GM21723 (cell line): ENCODE results near the gene A1BG.

Experiments used
- ATAC-seq: cut with Tn5 transposase; IDR thresholded peaks from one replicate; pipeline ENCODE4 v1.9.1; 2021; ENCODE audit warnings: mild to moderate bottlenecking, moderate library complexity; ENCODE audit not compliant: unreplicated experiment

A1BG gene

DNA sequence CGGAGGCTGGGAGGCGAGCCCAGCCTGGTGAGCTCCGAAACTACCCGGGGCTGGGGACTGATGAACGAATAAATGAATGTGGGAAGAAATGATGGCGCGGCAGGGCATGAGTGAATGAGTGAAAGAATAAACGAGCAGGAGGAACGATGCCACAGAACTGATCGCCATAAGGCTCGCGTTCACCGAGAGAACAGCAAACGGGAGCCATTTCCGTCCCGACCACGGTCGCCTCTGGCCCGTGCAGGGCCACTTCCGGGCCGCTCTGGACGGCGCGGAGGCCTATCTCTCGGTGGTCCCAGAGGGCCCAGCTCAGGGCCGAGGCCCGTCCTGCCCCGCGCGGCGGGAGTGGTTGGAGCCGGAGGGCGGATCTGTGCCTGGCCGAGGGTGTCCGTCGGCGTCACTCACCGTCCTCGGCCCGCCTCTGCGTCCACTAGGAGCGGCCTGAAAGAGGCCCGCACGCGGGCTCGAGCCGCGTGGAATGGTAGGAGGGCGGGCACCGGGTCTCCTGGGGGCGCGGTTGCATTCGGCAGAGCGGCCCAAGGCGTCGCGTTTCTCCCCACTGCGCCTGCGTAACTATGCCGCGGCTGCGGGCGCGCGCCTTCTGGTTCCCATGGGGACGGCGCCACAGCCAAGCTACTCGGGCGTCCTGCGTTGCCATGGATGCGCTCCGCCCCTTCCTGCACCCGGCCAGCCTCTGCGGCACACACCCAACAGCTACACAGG lies 9.1 kb upstream of the A1BG start, which contains the start of gene ZNF497:
ZNF497 (minus strand) TSS at position 480 of the 723 bp plus-strand sequence. CDS start 5,116 bp downstream, outside the sequence.
- peak; percentile 85 for ATAC-seq

DNA sequence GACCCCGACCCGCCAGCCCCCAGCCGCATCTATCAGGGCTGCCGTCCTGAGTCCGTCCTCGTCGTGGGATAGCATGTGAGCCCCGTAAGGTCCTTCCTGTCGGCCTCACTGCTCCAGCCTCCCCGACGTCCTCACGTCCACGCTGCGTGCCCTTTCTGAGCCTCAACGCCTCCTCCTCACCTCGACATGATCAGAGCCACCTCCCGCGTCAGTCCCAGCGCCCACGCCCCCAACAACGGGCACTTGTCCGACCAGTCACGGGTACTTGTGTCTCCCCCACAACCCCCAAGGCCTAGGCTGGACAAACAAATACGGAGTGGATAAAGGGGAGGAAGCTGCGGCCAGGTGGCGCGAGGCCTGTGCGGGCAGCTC lies 8.6 kb upstream of the A1BG start:
- peak; percentile 31 for ATAC-seq

DNA sequence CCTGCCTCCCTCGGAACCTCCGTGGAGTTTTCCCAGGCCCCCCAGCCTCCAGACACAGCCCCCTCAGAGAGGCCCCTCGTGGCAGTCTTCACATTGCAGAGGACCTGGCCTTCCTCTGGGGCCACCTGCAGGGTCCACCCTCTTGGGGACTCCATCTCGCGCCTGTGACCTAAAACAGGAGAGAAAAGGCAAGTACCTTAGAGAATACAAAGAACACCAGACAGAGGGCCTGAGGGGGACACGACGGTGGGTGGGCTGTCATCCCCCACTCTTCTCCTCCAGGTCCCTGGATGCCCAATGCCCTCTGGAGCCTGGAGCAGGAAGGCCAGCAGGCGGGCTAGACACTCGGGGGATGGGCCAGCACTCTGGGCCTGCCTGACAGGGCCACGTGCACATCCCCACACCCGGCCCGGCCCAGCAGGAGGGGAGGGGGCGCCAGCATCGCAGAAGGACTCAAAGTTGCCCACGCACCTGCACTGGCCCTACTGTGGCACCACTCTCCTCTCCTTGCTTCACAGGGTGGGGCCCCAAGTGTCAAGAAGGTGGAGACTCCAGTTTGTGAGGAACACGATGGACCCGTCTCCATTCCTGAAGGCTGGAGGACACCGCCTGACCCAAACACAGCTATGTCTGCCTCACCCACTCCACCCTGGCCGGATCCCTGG lies 4.3 kb upstream of the A1BG start:
- ATAC-seq, result no peak

DNA sequence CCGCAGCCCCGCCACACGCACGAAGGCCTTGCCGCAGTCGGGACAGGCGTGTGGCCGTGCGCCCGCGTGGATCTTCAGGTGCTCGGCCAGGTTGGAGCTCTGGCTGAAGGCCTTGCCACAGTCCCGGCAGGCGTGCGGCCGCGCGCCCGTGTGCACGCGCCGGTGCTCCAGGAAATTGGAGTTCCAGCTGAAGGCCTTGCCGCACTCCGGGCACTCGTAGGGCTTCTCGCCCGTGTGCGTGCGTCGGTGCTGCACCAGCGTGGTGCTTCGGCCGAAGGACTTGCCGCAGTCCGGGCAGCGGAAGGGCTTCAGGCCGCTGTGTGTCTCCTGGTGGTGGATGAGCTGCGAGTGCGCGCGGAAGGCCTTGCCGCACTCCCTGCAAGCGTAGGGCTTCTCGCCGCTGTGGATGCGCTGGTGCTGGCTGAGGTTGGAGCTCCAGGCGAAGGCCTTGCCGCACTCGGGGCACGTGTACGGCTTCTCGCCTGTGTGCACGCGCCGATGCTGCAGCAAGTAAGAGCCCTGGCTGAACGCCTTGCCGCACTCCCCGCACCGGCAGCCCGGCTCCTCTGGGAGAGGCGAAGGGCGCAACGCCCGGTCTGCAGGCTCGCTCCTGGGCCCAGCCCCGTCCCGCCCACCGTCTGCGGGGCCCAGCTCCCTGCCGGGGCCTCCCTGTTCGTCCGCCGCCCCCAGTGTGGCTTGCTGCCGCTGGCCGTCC lies 3.6 kb upstream of the A1BG start:
- no peak for ATAC-seq

DNA sequence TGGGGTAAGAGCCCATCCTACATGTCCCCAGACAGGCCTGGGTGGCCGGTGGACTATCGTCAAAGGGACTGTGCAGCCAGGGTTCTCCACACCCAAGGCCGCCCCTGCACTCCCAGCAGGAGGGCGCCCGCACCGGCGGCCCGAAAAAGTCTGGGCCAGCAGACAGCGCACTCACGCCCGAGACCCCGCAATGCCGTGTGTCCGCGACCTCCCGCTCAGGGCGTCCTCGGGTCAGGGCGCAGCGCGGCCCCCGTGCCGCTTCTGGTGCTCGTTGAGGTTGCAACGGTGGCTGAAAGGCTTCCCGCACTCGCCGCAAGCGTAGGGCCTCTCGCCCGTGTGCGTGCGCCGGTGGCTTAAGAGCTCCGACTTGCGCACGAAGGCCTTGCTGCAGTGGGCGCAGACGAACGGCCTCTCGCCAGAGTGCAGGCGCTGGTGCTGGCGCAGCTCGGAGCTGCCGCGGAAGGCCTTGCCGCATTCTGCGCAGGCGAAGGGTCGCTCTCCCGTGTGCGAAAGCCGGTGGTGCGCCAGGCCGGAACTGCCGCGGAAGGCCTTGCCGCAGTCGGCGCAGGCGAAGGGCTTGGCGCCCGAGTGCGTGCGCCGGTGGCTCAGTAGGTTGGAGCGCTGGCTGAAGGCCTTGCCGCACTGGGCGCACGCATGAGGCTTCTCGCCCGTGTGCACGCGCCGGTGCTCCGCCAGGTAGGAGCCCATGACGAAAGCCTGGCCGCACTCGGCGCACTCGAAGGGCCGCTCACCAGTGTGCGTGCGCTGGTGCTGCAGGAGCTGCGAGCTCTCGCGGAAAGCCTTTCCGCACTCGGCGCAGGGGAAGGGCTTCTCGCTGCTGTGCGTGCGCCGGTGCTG lies 2.8 kb upstream of the A1BG start:
- no peak for ATAC-seq

DNA sequence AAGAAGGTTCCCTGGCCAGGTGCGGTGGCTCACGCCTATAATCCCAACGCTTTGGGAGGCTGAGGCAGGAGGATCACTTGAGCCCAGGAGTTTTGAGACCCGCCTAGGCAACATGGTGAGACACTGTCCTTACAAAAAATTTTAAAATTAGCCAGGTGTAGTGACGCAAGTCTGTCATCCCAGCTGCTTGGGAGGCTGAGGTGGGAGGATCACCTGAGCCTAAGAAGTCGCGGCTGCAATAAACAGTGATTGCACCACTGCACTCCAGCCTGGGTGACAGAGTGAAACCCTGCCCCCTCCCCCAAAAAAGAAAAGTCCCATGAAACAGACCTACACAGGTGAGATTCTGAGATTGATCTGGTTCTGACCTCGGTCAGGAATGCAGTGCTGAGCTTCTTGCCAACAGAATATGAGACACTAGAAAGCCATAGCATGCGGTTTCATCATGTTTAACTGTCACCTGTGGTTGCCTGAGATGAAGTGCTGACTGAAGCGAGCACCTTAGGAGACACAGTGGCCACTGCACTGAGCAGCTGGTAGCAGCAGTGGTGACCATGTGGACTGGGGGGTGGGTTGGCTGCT lies 2.0 kb upstream of the A1BG start:
- ATAC-seq, result no peak

DNA sequence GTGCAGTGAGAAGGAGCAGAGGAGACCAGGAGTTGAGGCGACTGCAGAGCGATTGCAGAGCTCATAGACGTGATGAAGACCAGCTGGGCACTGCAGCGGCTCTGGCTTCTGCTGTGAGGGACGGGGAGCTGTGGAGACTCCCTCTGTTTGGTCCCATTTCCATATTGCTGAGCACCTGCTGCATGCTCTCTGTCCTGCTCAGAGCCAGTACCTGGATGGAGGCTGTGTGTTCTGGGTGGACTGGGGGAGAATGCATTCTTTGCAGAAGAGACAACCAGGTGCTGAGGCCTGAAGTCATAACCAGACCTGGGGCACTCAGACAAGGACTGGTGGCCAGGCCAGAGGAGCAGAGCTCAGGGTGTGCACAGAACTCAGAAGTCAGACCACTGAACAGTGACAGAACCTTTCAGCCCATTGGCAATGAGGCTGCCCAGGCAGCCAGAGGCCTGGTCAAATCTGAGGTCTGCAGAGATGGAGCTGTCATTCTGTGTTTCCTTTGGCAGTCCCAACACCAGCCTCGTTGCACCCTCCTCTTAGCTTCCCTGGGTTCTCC lies 1.3 kb upstream of the A1BG start:
- no peak for ATAC-seq

DNA sequence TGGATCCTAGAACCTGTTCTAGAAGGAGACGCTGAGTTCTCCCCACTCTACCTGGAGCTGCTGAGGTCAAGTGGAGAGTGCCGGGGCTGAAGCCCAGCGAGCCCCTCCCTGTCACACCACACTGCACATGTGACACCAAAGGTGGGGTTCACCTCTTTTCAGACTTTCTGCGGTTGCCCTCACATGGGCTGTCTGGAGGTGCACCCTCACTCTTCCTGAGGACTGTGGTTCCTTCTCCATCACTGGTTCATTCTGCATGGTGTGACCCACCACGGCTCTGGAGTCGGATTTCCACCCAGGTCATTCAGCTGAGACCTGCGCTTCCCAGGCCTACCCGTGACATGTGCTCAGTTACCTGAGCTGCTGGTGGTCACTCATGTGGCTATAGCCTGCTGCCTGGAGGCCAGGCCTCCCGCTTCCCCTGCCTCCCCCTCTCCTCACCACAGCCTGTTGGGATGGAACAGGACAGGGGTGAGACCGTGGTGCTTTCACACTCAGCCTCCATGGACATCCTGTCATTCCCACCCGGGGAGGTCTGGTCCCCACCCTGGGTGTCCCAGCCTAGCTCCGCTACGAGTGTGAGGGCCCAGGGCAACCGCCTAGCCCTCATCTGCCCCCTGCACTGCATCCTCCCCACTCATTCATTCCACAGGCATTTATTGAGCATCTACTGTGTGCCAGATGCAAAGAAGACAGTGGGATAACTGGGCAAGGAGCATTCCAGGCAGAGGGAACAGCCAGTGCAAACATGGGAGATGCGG lies 605 bp upstream of the A1BG start:
- no peak for ATAC-seq

DNA sequence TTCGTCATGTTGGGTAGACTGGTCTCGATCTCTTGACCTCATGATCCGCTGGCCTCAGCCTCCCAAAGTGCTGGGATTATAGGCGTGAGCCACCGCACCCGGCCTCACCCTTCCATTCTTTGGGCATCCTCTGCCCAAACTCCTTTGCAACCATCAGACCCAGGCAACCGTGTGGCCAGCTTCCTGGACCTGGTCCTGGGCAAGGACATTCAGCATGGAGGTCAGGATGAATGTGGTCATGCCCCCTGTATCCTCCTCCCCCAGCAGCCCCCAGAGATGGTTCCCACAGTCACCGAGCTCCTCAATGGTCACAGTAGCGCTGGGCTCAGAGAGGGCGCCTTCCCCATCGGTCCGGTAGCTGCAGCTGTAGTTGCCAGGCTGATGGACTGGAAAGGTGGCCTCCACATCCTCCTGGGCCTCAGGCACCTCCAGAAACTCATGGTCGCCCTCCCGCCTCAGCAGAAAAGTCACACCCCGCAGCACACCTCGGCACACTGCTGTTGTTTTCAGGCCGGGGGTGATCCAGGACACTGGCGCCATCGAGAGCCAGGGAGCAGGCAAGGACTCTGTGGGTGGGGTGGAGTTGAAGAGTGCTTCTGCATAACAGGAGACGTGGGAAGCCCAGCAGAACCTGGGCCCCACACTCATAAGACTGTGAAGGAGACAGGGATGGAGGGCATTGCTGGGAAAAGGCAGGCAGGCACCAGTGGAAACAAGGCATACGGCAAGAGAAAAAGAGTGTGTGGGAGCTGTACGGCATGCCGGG lies 1.1 kb downstream of the A1BG start:
- no peak for ATAC-seq

DNA sequence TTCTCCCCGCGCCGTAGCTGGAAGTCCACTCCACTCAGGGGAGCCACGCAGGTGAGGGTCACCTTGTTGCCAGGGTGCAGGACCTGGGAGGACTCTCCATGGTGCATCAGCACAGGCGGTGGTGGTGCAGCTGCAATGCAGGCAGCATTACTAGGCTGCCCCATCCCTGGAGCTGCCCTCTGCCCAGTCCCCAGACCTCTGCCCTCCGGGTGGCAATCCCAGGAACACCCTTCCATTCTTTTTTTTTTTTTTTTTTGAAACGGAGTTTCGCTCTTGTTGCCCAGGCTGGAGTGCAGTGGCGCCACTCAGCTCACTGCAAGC lies 1.8 kb downstream of the A1BG start:
- no peak for ATAC-seq

DNA sequence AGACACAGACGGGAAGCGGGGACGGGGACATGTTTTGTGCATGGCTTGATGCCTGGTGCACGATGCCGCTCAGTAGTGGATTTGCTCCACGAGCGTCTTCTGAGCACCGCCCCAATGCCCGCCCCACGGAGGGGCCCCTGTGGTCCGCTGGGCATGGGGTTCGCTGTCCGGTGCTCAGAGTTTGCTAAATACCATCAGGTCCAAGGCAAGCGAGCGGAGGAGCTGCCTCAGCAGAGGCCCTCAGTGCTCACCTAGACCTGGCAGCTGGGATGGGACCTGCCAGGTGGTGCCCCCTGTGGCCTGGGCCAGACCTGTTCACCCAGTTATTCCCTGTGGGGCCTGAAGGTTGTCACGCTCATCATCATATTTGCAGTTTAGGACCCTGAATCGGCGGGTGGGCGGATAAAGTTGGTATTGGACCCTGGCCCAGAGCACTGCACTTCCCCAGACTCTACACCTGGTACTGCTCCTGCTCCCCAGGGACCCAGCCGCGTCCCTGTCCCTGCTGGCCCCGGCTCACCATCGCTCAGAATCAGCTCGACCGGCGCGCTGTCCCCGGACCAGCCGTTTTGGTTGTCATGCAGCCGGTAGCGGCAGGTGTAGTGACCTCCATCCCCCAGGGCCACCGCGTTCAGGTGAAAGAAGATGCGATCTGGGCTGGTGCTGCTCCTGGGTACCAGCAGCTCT lies 2.3 kb downstream of the A1BG start:
- no peak for ATAC-seq

DNA sequence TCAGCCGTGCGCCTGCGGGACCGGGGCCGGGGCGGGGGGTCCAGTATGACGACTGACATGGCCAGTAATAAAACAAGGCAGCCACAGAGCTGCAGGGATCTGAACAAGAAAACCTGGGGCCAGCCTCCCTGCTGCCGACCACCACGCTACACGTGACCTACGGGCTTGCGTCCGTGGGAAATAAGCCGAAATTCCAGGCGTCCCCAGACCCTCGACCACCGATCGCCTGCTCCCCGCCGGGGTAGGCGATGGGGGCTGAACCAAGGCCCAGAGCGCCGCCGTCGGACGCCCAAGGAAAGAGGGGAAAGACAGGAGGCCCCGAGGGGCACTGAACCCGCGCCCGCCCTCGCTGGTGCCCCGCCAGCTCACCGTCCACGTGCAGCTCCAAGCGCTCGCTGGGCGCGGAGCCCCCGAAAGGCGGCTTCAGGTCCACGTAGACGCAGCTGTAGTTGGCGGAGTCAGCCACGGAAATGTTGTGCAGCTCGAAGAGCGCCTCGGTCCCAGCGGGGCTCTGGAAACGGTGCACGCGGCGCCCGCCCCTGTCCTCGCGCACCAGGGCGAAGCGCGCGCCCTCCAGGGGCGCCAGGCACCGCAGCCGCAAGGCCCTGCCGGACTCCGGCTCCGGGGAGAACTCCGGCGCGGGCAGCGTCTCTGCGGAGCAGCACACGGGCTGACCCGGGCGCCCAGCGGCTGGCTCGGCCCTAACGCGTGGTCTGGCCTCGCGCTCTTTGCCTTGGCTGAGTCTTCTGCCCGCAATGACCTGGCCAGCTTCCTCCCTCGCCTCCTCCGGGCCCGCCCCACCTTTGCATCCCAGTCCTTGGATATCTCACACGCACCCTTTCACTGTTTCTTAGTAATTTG lies 3.1 kb downstream of the A1BG start:
- ATAC-seq, result no peak

DNA sequence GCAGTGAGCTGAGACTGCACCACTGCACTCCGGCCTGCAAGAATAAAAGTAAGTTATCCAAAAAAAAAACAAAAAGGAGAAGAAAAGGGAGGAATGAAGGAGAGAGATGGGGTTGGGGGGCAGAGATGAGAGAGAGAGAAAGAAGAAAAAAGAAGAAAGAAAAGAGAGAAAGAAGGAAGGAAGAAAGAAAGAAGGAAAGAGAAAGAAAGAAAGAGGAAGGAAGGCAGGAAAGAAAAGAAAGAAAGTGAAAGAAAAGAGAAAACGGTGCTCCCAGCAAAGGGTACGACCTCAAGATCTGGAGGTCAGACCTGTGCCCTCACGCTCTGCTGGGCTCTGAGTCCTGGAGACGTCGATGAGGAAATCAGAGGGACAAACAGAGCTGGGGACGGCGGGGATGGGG lies 3.7 kb downstream of the A1BG start:
- ATAC-seq, result no peak

DNA sequence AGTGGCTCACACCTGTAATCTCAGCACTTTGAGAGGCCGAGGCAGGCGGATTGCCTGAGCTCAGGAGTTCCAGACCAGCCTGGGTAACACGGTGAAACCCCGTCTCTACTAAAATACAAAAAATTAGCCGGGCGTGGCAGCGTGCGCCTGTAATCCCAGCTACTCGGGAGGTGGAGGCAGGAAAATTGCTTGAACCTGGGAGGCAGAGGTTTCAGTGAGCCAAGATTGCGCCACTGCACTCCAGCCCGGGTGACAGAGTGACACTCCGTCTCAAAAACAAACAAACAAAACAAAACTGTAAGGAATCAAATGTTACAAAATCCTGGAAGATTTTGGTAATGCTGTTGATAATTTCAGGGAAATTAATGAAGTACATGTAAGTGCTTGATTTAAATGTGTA lies 5.2 kb downstream of the A1BG start:
- peak; percentile 14 for ATAC-seq

DNA sequence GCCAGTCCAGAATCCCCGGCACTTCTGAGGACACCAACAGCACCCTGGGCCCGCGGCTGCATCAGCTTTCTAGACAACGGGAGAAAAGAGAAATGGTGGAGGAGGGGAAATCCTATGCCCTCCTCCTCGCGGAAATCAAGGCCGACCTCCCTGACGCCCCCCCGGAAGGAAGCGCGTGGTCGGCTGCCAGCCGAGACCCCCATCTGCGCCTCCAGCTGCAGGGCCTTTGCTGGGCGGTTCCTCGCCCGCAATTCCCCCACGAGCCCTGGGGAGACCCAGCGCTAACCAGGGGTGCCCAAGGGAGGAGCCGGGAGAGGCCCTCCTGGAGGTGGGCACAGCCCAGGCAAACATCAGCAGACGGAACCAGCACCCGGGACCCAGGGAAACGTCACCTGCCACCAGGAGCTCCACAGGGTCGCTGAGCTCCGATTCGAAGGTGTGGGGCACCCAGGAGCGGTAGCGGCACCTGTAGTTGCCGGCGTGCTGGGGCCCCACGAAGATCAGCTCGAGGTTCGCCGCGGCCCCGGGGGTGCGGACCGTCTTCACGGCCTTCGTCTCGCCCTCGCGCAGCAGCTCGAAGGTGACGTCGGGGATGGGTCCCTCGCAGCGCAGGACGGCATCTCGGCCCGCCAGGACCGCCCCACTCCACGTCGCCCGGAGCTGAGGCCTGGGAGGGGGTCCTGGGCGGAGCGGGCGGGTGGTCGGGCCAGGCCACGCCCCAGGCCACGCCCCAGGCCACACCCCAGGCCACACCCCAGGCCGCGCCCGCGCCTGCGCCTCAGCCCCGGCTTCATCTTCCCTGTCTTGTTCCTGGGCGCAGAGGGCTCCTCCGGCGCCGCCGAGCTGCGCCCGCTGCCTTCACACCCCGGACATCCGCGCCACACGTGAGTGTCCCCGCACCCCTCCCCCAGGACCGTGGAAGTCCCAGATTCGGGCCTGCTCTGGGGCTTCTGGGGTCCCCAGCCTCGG lies 6.0 kb downstream of the A1BG start:
- peak; percentile 88 for ATAC-seq

DNA sequence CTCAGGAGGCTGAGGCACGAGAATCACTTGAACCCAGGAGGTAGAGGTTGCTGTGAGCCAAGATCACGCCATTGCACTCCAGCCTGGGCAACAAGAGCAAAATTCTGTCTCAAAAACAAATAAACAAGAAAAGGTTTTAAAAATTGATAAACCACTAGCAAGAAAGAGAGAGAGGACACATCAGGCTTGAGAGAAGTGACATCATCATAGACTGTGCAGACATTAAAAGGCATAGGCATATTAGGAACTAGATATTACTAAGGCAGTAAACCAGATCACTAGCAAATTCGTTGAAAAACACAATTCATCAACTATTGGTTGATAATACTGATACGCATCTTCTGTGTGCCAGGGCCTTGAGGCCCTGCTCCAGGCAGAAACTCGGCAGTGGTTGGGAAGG lies 7.7 kb downstream of the A1BG start:
- ATAC-seq, result no peak
